Measurements from ENCODE around the gene IQCH. TPM values are rescaled to one million over a fixed set of nuclear protein-coding genes. Genes with fewer than 3 reads are reported as not detected.

The IQCH gene
- total and polyA plus RNA-seq, 12 donors, result 0.67 to 7.3 (median 2.9) TPM

GRCh38 chr15:67501836-67502461, 247.4 kb downstream of the IQCH start:
- no peaks in the 10 kb centered on the region for H3K27me3 ChIP-seq
- intact Hi-C loops (cut with DNase I), result no loop called here
- no peak for DNase-seq
- WGBS, 4 donors, result 67 to 83% (median 70%) methylated on average over 13 of the region's 13 CpGs
- peaks cover 0 to 6% of the 10 kb centered on the region in 2 donors for H3K4me1 ChIP-seq (replicated peaks in 1 of 2)
- TF ChIP-seq POLR2A (IDR thresholded peaks at IDR 0.05), result no peak
- TF ChIP-seq, protein P1, sequence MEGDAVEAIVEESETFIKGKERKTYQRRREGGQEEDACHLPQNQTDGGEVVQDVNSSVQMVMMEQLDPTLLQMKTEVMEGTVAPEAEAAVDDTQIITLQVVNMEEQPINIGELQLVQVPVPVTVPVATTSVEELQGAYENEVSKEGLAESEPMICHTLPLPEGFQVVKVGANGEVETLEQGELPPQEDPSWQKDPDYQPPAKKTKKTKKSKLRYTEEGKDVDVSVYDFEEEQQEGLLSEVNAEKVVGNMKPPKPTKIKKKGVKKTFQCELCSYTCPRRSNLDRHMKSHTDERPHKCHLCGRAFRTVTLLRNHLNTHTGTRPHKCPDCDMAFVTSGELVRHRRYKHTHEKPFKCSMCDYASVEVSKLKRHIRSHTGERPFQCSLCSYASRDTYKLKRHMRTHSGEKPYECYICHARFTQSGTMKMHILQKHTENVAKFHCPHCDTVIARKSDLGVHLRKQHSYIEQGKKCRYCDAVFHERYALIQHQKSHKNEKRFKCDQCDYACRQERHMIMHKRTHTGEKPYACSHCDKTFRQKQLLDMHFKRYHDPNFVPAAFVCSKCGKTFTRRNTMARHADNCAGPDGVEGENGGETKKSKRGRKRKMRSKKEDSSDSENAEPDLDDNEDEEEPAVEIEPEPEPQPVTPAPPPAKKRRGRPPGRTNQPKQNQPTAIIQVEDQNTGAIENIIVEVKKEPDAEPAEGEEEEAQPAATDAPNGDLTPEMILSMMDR (IDR thresholded peaks at IDR 0.05), result no peak
- no peak overlapping the region for H3K4me3 ChIP-seq
- H3K36me3 ChIP-seq (replicated peaks in 1 of 2), result no peaks in the 10 kb centered on the region
- no peaks in the 10 kb centered on the region for H3K9me3 ChIP-seq (replicated peaks in 1 of 3)
- no peak overlapping the region for H3K27ac ChIP-seq

GRCh38 chr15:67504056-67504455, 249.5 kb downstream of the IQCH start:
- 89 to 94% (median 91%) methylated on average over 6 of the region's 6 CpGs for WGBS, 4 donors

DNA sequence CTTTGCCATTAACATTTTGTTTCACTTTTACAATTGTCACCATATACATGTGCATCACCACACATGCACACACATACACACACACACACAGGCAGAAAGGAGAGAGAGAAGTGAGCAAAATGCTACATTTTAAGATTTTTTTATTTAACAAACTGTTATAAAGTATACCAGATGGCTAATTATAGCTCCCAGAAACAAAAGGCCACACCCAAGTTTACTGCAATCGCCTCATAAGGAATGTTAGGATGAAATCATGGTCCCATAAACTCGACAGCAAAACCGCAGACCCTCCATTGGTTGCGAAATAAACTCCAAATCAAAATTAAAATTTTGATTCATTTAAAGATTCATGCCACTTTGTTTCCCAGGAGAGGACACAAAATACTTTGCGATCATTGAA, 250.2 kb downstream of the IQCH start:
- intact Hi-C loops (cut with DNase I), result no loop called here
- TF ChIP-seq, protein P1 (IDR thresholded peaks at IDR 0.05), result no peak
- TF ChIP-seq POLR2A (IDR thresholded peaks at IDR 0.05), result no peak
- 88 to 92% (median 90%) methylated on average over 5 of the region's 5 CpGs for WGBS, 4 donors
- H3K27ac ChIP-seq, result no peak overlapping the region
- H3K4me1 ChIP-seq (replicated peaks in 1 of 2), result peaks cover 0 to 6% of the 10 kb centered on the region in 2 donors
- no peaks in the 10 kb centered on the region for H3K27me3 ChIP-seq
- no peaks in the 10 kb centered on the region for H3K36me3 ChIP-seq (replicated peaks in 1 of 2)
- H3K4me3 ChIP-seq, result no peak overlapping the region
- H3K9me3 ChIP-seq (replicated peaks in 1 of 3), result no peaks in the 10 kb centered on the region
- no peak for DNase-seq

More at GRCh38 chr15:67504056-67504455, 249.5 kb downstream of the IQCH start:
- Histone ChIP-seq H3K9me3 (replicated peaks in 1 of 3) (no peaks in the 10 kb centered on the region), H3K4me3 (no peak overlapping the region), H3K4me1 (replicated peaks in 1 of 2) (peaks cover 0 to 6% of the 10 kb centered on the region in 2 donors), H3K36me3 (replicated peaks in 1 of 2) (no peaks in the 10 kb centered on the region), H3K27ac (no peak overlapping the region), H3K27me3 (no peaks in the 10 kb centered on the region)
- no peak for DNase-seq
- TF ChIP-seq, protein P1 (IDR thresholded peaks at IDR 0.05), result no peak
- intact Hi-C loops (cut with DNase I), result no loop called here

DNA sequence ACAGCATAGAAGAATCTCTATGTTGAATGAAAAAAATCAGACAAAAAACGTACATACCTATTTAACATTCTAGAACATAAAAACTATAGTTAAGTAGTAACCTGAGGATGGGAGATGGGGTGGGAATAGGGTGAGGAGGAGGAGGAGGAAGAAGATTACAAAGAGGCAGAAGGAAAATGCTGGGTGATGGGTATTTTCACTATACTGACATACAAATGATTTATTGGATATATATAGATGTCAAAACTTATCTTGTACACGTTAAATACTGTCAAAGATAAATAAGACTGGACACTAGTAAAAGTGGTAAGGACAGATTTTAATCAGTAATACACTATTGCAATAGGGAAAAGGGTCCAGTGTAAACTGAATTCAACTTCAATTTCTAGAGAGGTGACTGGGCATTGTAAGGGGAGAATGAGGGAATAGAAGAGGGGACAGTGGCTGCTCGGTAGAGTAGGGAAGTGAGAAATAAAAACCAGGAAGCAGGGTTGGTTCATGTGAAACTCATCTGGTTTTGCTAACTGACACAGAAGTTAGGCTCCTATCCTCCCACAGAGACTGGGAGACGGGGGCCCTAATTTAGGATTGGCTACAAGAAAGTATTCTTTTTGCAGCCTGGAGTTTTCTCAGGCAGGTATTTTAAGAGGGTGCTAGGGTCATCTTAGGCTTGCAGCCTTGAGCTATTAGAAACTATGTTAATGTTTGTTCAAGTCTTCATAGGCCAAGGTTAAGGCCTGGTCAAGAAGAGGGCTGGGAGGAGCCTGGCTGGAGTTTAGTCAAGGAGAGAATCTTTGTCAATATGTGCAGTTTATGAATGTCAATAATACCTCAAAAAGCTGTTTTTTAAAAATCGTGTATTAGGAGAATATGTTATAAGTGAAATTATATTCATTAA, 251.3 kb downstream of the IQCH start:
- 66 to 74% (median 68%) methylated on average over 5 of the region's 5 CpGs for WGBS, 4 donors

More for the DNA sequence above, 251.3 kb downstream of the IQCH start:
- H3K27me3 ChIP-seq, result no peaks in the 10 kb centered on the region
- H3K36me3 ChIP-seq (replicated peaks in 1 of 2), result no peaks in the 10 kb centered on the region
- TF ChIP-seq, protein P1 (IDR thresholded peaks at IDR 0.05), result no peak
- no peak for TF ChIP-seq POLR2A (IDR thresholded peaks at IDR 0.05)
- DNase-seq, result no peak
- intact Hi-C loops (cut with DNase I), result no loop called here
- H3K9me3 ChIP-seq (replicated peaks in 1 of 3), result no peaks in the 10 kb centered on the region
- peaks cover 0 to 6% of the 10 kb centered on the region in 2 donors for H3K4me1 ChIP-seq (replicated peaks in 1 of 2)
- no peak overlapping the region for H3K4me3 ChIP-seq
- H3K27ac ChIP-seq, result no peak overlapping the region
